GM12864 (cell line): ENCODE results near the gene DNAJC10.

Experiments
- DNase-seq: peaks from one replicate; pipeline ENCODE4 v3.0.0-alpha.2; 2011; ENCODE audit warnings: low read depth
- H3K4me3 ChIP-seq: 2 replicates; pipeline ENCODE4 v1.5.1; 2011; ENCODE audit warnings: mild to moderate bottlenecking, low read depth, low read length, control low read depth
- CTCF ChIP-seq: IDR thresholded peaks from 2 replicates; pipeline ENCODE4 v1.5.1; 2011; ENCODE audit warnings: low read depth, mild to moderate bottlenecking, moderate library complexity, low read length, control low read depth, inconsistent platforms; ENCODE audit errors: missing control alignments

Gene DNAJC10

GRCh38 chr2:182814804-182815203, 98.7 kb downstream of the DNAJC10 start:
- no peak overlapping the region for H3K4me3 ChIP-seq
- no peak for TF ChIP-seq CTCF
- no peak for DNase-seq

- no peak for TF ChIP-seq CTCF
- DNase-seq = no peak
- H3K4me3 ChIP-seq = no peak overlapping the region
Observed at GRCh38 chr2:182816866-182817265, 100.8 kb downstream of the DNAJC10 start.

- no peak for TF ChIP-seq CTCF
- H3K4me3 ChIP-seq = no peak overlapping the region
- no peak for DNase-seq
Observed at GRCh38 chr2:182817558-182817957, 101.5 kb downstream of the DNAJC10 start.

GRCh38 chr2:182818501-182818900, 102.4 kb downstream of the DNAJC10 start:
- H3K4me3 ChIP-seq = no peak overlapping the region
- no peak for DNase-seq
- TF ChIP-seq CTCF = no peak

- no peak overlapping the region for H3K4me3 ChIP-seq
- DNase-seq = no peak
- TF ChIP-seq CTCF = no peak
Observed at GRCh38 chr2:182818925-182819324, 102.9 kb downstream of the DNAJC10 start.

- no peak for TF ChIP-seq CTCF
- DNase-seq = no peak
- no peak overlapping the region for H3K4me3 ChIP-seq
Observed at GRCh38 chr2:182819412-182819811, 103.4 kb downstream of the DNAJC10 start.

- TF ChIP-seq CTCF = no peak
- no peak for DNase-seq
- no peak overlapping the region for H3K4me3 ChIP-seq
Observed at GRCh38 chr2:182821182-182821581, 105.1 kb downstream of the DNAJC10 start.
